Retina (tissue), 1 donor: ENCODE results near the gene PRRT1.
"Not testable (repeated sequence)": the region's sequence is repeated elsewhere in the genome, so short reads cannot be mapped to it uniquely, and the experiment has no call there.

Experiments used
- DNase-seq: peaks from one replicate; pipeline ENCODE4 v3.0.0-alpha.2; 2016

PRRT1 gene

DNA sequence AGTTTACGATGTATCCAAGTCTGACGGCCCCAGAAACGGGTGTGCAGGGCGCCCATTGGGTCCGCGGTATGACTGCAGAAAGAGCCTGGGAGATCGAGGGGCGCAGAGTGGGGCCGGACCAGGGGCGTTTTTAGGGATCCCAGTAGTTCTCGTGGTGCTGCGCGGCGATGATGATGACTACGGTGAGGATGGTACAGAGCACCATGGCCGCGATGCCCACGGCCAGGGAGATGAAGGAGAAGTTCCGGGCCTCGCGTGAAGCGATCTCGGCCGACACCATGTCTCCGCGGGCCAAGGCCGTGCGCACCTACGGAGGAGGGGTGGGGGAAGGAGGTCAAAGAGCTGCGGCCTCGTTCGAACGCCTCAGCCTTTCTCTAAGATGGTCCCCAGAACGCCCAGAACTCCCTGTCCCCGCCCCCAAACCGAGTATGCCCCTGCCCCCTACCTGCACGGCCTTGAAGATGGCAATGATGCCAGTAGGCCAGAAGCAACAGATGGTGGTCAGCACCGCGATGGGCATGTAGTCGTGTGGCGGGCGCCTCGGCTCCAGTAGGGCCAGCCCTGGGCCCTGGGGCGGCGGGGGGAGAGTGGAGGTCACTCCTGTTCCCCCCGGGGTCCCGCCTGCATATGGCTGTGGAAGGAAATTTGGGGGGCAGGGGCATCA is 2.5 kb downstream of the PRRT1 start:
- DNase-seq: no peak

DNA sequence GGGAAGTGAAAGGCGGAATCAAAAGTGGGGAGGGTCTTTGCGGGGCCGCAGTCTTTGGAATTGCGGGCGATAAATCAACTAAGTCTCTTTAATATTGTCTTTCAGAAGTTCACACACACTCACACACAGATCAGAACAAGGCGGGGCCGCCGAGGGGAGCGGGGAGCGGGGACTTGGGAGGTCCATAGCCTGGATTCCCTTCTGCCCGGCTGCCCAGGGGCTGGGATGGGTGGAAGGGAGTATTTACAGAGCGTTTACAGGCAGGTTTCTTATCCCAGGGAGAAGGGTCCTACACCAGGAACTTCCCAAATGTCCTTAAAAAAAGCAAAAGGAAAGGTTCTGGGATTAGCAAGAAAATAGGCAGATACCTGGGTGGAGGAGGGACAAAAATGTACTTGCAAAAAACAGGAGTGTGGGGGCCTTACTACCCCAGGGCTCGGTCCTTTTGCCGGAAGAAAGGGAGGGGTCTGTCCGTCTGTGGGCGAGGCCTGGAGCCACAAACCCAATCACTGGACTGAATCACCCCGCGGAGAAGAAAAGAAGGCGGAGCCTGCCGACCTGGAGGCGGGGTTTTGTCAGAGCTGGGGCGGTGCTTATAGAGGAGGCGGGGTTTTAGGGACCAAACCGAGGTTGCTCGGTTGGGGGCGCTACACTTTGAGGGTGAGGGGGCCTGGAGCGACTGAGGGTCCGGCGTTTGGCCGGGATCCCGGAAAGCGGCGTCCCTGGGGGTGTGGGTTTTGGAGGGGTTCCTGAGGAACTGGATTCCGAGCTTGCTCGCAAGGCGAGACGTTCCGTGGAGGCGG is 3.2 kb downstream of the PRRT1 start:
- peak; percentile 90 for DNase-seq

DNA sequence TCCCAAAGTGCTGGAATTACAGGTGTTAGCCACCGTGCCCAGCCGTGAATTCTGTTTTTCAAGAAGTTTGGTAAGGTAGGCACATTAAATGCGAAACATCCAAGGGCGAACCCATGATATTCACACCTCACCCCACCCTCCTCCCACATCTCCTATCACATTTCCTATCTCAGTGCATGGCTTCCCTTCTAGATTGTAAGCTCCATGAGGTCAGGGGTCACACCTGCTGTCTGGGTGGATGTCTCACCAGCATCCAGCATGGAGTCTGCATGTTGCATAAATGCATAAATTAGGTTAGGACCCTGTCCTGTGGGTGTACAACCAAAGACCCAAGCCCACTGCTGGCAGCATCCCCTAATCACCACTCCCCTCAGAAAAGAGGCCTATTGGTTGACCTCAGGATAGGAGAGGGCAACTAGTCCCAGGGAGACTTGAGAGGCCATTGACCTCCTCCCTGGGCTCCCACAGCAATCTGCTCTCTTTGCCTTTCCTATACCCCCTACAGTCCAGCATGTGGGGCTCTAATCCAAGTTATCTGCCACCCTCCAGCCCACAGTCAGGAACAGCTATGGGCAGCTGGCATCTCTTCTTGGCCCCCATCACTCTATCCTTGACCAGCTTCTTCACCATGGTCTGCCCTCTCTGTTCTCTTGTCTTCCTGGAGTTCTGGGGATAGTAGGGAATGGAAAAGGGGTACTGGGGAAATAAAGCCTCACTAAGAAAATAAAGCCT is 4.2 kb downstream of the PRRT1 start:
- no peak for DNase-seq

DNA sequence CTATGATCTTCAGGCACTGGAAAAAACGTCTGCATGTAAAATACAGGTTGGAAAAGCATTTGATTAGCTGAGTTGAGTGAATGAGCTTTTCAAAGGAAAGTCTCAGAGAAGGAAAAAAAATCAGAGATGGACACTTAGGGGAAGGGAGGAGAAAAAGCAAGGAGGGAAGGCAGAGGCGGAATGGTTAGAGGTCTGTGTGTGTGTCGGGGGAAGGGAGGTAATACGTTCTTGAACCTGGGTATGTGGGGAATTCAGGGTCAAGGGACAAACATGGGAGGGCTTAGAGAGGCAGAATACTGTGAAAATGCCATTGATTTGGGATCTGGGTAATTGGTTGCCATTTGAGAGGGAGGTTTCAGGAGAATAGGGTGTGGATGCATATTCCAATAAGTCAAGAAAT is 5.1 kb downstream of the PRRT1 start:
- no peak for DNase-seq

DNA sequence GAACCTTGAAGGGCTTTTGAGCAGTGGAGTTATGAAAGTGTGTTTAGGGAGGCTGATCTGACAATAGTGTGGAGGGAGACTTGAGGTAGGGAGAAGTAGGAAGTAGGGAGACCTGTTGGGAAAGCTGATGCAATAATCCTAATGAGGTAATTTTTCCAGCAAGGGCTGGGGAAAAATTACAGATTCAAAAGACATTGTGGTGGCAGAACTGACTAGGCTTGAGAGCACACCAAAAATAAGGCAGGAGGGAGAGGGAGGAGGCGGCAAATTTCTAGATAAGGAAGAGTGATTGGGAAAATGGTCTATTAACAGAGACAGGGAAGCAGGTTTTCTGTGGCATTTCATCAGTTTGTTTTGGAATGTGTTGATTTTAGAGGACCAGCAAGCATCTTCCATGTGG is 5.5 kb downstream of the PRRT1 start:
- no peak for DNase-seq

DNA sequence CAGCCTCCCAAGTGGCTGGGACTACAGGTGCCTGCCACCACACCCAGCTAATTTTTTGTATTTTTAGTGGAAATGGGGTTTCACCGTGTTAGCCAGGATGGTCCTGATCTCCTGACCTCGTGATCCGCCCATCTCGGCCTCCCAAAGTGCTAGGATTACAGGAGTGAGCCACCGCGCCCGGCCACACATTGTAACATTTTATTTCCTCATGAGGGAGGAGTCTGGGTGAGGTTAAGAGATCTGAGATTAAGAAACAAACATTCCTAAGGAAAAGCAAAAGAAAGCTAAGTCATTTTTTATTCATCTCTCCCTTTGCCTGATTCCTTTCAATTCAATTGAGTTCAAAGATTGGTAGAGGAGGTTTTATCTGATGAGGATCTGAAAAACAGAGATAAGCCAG is 7.5 kb downstream of the PRRT1 start:
- DNase-seq: not testable (repeated sequence)

DNA sequence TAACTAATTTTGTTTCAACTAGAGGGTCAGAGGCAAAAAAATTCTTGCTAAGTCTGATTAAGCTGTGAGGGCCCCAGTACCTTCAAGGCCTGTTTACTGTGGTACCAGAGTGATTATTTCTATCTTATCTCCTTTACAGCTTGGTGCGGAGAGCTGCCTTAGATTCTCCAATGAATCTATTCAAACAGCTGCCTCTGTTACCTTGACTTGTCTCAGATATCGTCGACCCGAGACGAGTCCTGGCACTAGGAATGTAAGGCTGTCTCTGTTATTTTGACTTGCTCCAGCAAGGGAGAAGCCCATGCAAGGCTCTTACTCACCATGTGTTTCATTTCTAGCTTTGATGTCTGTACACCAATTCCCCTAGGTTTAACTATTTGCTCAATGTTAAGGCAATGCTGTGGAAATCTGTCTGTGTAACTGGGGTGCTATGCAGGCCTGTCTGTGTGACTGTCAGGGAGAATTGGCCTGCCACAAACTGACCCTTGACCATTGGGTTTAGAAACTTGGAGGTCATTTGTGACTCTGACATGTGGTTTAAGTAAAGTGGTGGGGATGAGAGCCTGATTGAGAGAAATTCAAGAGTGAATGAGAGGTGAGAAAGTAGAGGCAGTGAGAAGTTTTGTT is 11.2 kb downstream of the PRRT1 start:
- no peak for DNase-seq

DNA sequence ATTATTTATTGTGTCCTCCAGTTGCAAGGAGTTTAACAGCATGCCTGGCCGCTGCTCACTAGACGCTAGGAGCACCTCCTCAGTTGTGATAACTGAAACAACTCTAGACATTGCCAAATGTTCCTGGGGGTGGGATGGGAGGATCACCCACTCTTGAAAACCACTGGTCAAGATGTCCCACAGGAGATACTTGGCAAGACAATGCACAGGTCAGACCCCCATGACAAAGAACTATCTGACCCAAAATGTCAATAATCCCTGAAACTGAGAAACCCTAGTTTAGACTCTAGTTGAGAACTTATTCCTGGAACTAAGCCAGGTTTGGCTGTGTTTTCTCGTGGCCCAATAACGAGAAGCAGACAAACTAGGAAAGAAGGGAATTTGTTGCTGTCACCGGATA is 12.1 kb downstream of the PRRT1 start:
- DNase-seq: no peak

DNA sequence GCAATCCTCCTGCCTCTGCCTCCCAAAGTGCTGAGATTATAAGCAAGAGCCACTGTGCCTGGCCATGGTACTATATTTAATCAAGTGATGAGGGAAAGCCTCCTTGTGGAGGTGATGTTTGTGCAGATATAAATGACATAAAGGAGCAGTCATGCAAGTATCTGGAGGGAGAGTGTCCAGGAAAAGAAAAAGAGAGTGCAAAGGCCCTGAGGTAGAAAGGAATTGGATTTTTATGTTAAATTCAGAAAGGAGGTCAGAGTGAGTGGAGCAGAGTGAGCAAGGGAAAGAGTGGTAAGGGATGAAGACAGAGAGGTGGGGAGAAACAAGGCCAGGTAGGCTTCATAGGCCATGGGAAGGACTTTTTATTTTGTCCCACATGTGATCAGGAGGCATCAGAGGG is 14.3 kb downstream of the PRRT1 start:
- DNase-seq: no peak

DNA sequence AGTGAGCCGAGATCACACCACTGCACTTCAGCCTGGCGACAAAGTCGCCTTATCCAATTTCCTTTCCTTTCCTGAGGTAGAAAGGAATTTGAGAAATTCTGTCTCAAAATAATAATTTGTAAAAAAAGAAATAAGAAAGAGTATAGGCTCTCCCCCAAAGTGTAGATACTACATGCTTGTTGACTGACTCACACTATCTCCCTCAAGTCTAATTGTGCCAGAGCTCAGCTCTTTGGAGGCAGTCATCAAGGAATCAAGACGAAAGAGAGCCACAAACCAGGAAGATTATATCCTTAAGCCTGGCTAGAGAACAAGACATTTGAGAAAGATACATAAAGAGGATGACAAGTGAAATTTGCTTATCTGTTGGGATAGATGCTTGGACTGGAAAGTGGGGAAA is 18.0 kb downstream of the PRRT1 start:
- DNase-seq: no peak

DNA sequence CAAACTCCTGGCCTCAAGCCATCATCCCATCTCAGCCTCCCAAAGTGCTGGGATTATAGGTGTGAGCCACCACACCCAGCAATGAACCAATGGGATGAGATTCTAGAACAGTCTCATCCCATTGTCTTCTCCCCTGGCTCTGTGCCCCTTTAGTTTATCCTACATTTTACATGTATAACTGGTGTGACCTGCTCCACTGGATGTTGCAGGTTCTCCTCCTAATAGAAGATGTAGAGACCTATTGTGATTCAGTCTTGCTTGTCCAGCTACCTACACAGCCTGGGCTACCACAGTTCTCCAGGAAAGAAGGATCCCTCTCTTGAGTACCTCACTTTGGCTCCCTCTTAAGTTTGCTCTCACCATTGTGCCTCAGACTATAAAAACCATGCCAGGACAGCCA is 19.6 kb downstream of the PRRT1 start:
- no peak for DNase-seq

DNA sequence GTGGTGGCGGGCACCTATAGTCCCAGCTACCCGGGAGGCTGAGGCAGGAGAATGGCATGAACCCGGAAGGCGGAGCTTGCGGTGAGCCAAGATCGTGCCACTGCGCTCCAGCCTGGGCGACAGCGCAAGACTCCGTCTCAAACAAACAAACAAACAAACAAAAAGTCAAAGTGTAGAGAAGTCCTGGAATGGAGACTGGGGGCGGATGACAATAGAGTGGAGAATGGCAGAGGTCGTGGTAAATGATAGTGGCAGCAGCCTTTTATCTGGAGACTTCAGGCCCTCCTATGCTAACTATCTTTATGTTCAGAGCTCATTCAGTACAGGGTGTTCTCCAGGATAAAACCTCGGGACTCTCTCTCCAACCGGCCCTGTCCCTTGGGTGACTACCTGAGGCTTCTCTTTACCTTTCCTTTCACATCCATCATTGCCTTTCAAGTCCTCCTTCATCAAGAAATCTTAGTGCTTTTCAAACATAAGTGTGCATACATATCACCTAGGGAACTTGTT is 20.2 kb downstream of the PRRT1 start:
- DNase-seq: no peak

DNA sequence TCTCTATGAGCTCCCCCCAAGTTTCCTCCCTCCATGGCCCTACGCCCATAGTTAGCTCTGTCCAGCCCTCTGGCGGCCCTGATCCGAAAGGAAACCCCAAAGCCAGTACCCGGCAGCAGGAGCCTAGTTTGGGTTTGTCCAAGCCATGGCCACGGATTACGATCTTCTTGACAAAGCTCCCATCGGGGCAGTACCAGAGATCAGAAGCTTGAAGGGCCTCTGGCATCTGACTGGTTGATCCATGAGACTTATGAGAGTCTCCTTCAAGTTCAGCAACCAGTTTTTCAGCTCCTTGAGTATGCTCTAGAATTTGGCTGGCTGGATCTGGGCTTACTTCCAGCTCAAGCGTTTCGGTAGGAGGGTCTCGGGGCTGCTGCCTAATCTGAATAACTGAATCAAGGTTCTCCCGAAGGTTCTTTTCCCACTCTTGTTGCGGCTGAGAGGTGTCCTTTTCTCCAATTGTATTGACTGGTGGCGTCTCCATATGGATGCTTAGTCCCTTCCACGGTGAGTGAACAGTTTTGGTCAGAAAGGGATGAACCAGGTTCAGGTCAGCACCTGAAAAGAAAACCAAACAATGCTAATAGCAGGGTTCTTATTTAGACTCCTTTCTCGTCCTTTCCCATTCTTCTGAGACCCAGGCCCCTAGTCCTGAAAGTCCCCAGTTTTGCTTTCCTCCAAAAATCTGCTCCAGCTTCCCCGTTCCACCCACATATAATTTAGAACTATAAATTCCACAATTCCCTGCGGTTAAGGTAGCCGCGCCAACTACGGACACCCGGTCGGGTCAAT is 22.2 kb downstream of the PRRT1 start:
- DNase-seq: no peak

DNA sequence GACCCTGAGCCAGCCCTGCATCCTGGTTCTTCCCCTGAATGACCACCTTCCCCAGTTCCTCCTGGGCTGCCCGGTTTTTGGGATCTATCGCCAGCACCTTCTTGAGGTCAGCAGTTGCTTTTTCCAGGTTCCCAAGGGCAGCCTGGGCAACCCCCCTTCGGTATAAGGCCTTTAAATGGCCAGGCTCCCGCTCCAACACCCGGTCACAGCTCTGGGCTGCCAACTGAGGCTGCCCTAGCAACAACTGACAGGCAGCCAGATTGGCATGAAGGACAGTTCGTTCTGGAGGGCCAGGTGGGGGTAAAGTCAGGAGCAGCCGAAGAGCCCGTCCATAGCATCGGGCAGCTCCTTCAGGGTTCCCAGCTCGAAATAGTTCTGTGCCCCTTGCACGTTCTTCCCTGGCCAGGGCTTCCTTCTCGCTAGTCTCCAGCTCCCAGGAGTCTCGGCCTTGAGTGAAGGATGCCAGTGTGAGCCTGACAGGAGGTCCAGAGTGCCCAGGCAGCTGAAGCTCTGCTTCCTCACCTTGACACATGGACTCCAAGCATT is 22.9 kb downstream of the PRRT1 start:
- no peak for DNase-seq

DNA sequence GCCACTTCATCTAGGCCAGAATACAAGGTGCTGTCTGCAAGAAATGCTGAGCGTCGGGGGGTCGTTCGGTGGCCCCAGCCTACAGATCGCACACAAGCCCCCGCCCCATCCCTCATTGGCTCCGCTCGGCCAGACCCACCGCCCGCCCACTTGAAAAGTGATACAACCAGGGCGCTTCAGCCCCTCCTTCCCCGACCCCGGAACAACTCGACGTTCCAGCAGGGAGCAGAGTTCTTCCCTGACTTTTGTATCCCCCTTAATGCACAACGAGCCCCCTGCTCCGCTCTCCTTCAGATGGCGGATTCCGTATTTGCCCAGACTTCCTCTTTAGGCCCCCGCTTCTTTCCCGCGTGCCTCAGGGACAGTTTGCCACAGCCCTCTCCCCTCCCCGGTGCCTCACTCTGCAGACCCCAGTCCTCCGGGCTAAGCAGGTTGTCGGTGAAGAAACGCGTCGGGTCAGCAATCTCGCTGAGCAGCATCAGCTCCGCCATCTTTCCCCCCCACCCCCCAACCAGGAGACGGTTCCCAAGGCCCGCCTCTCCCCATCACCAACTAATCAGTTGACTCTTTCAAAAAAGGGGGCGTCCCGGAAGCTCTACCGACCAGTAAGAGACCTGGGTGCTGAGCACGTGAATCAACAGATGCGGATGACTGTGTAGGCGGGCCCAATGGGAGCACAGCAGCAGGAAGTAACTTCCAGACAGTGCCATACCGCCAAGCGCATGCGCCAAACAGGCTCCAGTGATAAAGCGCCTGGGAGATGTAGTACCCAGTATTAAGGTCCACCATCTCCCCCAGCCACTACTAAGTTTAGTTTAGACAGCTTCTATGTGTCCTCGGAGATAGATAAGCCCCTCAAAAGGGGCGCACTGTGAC is 23.8 kb downstream of the PRRT1 start, which contains the start of gene ATF6B:
ATF6B (minus strand) TSS at position 530 of the 876 bp plus-strand sequence; CDS start at position 491, 39 bp downstream.
- peak; percentile 88 for DNase-seq

DNA sequence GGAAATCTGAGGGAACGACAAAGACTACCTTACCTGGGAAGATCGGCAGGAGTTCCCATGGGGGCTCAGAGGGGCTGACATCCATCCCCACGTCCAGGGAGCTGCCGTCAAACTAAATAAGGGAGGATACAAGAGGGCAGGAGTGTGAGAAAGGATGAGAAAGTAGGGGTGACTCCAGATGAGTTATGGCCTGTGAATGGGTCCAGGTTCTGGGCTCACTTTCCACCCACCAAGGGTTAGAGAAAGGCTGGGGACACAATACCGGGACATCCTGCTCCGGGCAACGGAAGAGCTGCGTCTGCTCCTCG is 24.4 kb downstream of the PRRT1 start:
- DNase-seq: no peak

DNA sequence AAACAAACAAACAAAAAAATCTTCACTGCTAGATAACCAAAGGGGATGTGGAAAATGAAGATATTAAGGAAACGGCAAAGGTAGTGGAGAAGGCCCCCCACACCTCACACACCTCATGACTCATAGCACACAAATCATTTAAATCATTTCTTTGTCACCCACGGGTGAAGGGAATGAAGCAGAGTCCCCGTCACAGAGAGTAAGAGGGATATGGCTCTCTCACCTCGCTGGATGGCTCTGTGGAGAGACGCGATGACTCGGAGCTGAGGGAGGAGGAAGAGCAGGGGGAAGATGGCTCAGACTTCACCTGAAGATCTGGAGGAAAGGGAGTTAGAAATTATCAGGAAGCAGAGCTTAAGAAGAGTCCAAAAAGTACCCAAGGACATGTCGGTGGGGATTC is 24.9 kb downstream of the PRRT1 start:
- DNase-seq: no peak

DNA sequence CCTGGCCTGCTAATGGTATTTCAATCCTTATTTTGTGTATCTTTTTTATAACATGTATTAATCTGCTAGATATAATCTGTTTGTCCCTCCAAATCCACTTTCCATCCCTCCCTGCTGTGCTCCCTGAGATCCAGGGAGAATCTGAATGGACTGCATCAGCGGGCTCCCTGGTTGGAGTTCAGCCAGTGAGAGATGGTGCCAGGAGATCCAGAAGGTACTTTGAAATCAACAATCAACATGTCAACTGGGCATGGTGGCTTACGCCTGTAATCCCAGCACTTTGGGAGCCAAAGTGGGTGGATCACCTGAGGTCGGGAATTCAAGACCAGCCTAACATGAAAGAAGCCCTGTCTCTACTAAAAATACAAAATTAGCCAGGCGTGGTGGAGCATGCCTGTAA is 28.1 kb downstream of the PRRT1 start:
- no peak for DNase-seq

DNA sequence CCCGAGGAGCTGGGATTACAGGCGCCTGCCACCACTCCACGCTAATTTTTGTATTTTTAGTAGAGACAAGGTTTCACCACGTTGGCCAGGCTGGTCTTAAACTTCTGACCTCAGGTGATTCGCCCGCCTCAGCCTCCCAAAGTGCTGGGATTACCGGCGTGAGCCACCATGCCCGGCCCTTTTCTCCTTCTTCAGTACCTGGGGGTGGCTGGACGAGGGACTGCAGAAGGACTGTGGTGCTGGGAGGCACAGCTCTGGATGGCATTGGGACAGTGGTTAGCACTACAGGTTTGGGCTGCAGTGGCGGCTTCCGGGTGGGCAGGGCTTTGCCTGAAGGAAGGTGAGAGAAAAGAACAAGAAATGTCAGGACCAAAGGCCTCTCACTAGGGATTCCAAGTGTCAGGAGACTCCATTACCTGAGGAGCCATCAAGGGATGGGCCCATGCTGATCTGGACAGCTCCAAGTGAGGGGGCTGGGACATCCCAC is 31.1 kb downstream of the PRRT1 start:
- DNase-seq: no peak

DNA sequence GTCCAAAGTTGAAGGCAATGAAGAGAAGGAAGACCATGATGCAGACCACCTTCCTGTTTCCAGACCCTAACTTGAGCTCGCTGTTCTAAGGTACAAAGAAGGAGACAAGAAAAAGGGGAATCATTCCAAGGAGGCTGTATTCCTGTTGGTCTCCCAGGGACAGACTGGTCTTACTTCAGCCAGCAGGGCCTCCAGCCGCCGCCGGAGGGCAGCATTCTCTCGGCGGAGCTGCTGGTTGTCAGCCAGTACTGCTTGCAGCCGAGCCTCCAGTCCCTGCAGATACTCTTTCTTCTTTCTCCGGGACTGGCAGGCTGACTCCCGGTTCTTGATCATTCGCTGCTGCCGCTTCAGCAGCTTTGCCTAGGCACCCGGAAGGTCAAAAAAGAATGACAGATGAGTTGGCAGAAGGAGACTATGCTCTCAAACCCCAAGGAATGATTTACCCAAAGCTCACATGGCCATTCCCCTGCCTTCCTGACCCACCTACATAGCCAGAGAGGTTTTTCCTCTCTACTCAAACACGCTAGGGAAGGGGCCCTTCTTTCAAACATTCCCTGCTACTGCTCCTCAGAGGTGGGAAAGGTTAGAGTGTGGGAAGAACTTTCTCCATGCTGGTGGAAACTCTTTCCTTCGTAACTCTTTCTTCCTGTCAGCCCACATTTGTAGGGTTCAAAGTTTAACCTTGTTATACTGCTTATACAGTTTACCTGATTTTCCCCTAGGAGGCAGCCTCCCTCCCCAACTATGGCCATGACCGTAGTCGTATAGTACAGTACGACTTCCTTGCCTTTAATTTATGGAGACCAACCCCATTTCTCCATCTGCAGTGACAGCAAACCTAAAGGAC is 32.7 kb downstream of the PRRT1 start:
- peak; percentile 70 for DNase-seq
